ENCODE data around the gene MYLK4.
"Not testable (repeated sequence)": the region's sequence is repeated elsewhere in the genome, so short reads cannot be mapped to it uniquely, and the experiment has no call there.

MYLK4 gene

GRCh38 chr6:2764610-2765165, 14.0 kb upstream of the MYLK4 start:
- peak; percentile 75 for DNase-seq (ENCODE audit: low read depth)
- TF ChIP-seq CTCF (IDR thresholded peaks at IDR 0.05; ENCODE audit: low read length, missing control alignments): no peak
- H3K4me3 ChIP-seq (replicated peaks; ENCODE audit: low read depth, low read length): peak overlapping the region; percentile 73

GRCh38 chr6:2763876-2764540, 13.3 kb upstream of the MYLK4 start:
- peak overlapping the region; percentile 73 for H3K4me3 ChIP-seq (replicated peaks; ENCODE audit: low read depth, low read length)
- DNase-seq (ENCODE audit: low read depth): no peak
- TF ChIP-seq CTCF (IDR thresholded peaks at IDR 0.05; ENCODE audit: low read length, missing control alignments): no peak

- DNase-seq (ENCODE audit: low read depth): no peak
- no peak for TF ChIP-seq CTCF (IDR thresholded peaks at IDR 0.05; ENCODE audit: low read length, missing control alignments)
- no peak overlapping the region for H3K4me3 ChIP-seq (replicated peaks; ENCODE audit: low read depth, low read length)
These were observed 12.7 kb upstream of the MYLK4 start for GRCh38 chr6:2763345-2763841.

- not testable (repeated sequence) for H3K4me3 ChIP-seq (replicated peaks; ENCODE audit: low read depth, low read length); DNase-seq (ENCODE audit: low read depth)
These were observed 12.1 kb upstream of the MYLK4 start for GRCh38 chr6:2762868-2763267.

GRCh38 chr6:2760882-2761842, 10.4 kb upstream of the MYLK4 start:
- peak; percentile 40 for TF ChIP-seq CTCF (IDR thresholded peaks at IDR 0.05; ENCODE audit: low read length, missing control alignments)
- no peak for DNase-seq (ENCODE audit: low read depth)
- no peak overlapping the region for H3K4me3 ChIP-seq (replicated peaks; ENCODE audit: low read depth, low read length)

- TF ChIP-seq CTCF (IDR thresholded peaks at IDR 0.05; ENCODE audit: low read length, missing control alignments): no peak
These were observed 8.3 kb upstream of the MYLK4 start for GRCh38 chr6:2758980-2759379.

GRCh38 chr6:2756687-2757224, 6.0 kb upstream of the MYLK4 start:
- no peak overlapping the region for H3K4me3 ChIP-seq (replicated peaks; ENCODE audit: low read depth, low read length)
- TF ChIP-seq CTCF (IDR thresholded peaks at IDR 0.05; ENCODE audit: low read length, missing control alignments): no peak
- no peak for DNase-seq (ENCODE audit: low read depth)

More at GRCh38 chr6:2758980-2759379, 8.3 kb upstream of the MYLK4 start:
- no peak for DNase-seq (ENCODE audit: low read depth)
- no peak overlapping the region for H3K4me3 ChIP-seq (replicated peaks; ENCODE audit: low read depth, low read length)
